ENCODE results near the gene ANTKMT.
A peak's percentile ranks its signal among the peaks of the same experiment; 100 is the strongest.

ANTKMT gene, protein sequence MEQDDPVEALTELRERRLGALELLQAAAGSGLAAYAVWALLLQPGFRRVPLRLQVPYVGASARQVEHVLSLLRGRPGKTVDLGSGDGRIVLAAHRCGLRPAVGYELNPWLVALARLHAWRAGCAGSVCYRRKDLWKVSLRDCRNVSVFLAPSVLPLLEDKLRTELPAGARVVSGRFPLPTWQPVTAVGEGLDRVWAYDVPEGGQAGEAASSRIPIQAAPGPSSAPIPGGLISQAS
- long read RNA-seq, transcript FAM173A-205 (3 exons, 1,686 nt), result major isoform, 10 of 20 reads
- long read RNA-seq, partial matches to known transcripts, result 4 of 20 reads
- long read RNA-seq, other reads (novel, unspliced or antisense), result 4 of 20 reads

DNA sequence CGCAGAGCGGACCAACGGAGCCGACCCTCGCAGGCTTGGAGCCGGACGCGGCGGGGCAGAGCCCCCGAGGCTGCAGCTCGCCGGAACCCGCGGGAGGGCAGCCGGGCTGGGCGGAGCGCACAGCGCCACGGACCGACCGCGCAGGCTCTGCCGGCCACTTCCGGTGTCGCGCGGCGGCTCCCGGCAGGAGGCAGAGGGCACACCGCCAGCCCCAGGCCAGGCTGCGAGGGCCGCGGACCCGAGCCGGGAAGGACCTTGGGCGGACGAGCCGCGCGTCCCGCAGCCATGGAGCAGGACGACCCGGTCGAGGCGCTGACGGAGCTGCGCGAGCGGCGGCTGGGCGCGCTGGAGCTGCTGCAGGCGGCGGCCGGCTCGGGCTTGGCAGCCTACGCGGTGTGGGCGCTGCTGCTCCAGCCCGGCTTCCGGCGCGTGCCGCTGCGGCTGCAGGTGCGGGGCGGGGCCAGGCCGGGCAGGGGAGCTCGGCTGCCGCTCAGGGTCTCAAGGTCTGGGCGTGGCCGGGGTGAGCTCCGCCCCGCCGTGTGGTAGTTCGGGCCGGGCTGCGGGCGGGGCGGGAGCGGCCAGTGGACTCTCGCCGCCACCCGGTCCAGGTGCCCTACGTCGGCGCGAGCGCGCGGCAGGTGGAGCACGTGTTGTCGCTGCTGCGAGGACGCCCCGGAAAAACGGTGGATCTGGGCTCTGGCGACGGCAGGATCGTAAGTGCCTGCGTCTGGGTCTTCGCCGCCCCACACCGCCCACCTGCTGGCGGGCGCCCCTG lies at the start of gene ANTKMT:
ANTKMT (plus strand) TSS at position 157 of the 775 bp plus-strand sequence; CDS start at position 286, 129 bp downstream.
- peaks cover 3% of the 10 kb centered on the region for H3K27me3 ChIP-seq (ENCODE audit: insufficient read depth, poor library complexity, severe bottlenecking)
- TF ChIP-seq, protein P1, sequence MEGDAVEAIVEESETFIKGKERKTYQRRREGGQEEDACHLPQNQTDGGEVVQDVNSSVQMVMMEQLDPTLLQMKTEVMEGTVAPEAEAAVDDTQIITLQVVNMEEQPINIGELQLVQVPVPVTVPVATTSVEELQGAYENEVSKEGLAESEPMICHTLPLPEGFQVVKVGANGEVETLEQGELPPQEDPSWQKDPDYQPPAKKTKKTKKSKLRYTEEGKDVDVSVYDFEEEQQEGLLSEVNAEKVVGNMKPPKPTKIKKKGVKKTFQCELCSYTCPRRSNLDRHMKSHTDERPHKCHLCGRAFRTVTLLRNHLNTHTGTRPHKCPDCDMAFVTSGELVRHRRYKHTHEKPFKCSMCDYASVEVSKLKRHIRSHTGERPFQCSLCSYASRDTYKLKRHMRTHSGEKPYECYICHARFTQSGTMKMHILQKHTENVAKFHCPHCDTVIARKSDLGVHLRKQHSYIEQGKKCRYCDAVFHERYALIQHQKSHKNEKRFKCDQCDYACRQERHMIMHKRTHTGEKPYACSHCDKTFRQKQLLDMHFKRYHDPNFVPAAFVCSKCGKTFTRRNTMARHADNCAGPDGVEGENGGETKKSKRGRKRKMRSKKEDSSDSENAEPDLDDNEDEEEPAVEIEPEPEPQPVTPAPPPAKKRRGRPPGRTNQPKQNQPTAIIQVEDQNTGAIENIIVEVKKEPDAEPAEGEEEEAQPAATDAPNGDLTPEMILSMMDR (IDR thresholded peaks at IDR 0.05; ENCODE audit: insufficient read depth, low read length), result no peak
- TF ChIP-seq GABPA (IDR thresholded peaks at IDR 0.05; ENCODE audit: low read depth) (peak; percentile 85), POLR2AphosphoS5 (IDR thresholded peaks at IDR 0.05; ENCODE audit: low read depth) (peak; percentile 75), SPI1 (IDR thresholded peaks at IDR 0.05; ENCODE audit: borderline replicate concordance, low read depth) (no peak)
- peak within 1 kb of the TSS; percentile 84 for H3K27ac ChIP-seq (replicated peaks)
- DNase-seq (ENCODE audit: low read depth in 1 of 2, low spot score in 1 of 2), result peak; percentile 87 to 89
- H3K4me3 ChIP-seq (replicated peaks; ENCODE audit: insufficient read depth, low read length), result peak within 1 kb of the TSS; percentile 52

DNA sequence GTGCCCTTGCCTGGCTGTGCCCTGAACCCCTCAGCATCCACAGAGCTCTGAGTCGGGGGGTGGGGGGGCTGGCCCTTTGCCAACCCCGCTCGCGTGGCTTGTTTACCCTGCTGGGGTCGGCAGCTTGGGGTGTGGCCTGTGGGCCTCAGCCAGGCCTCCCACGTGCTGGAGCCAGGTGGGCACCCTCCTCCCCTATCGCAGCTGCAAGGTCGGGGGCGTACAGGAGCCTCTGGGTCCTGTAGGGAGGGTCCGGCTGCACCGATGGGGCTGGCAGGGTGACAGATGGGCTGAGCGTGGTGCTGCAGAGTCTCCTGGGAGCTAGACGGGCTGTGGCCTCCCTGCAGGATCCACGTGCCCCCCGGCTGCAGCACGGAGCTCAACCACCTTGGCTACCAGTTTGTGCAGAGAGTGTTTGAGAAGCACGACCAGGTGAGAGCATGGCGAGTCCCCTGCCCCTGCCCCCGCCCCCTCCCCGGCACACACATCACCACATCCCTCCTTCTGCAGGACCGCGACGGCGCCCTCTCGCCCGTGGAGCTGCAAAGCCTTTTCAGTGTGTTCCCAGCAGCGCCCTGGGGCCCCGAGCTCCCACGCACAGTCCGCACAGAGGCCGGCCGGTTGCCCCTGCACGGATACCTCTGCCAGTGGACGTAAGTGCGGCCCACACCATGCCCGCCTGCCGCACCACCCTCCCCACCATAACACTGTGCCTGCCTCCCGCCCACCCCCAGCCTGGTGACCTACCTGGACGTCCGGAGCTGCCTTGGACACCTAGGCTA lies 49.4 kb upstream of the ANTKMT start:
- Histone ChIP-seq H3K27me3 (ENCODE audit: insufficient read depth, poor library complexity, severe bottlenecking) (no peaks in the 10 kb centered on the region), H3K27ac (replicated peaks) (no peak overlapping the region), H3K4me3 (replicated peaks; ENCODE audit: insufficient read depth, low read length) (no peak overlapping the region)
- no peak for TF ChIP-seq POLR2AphosphoS5 (IDR thresholded peaks at IDR 0.05; ENCODE audit: low read depth)
- TF ChIP-seq GABPA (IDR thresholded peaks at IDR 0.05; ENCODE audit: low read depth), result no peak
- TF ChIP-seq, protein P1 (IDR thresholded peaks at IDR 0.05; ENCODE audit: insufficient read depth, low read length), result no peak
- TF ChIP-seq, protein P2, sequence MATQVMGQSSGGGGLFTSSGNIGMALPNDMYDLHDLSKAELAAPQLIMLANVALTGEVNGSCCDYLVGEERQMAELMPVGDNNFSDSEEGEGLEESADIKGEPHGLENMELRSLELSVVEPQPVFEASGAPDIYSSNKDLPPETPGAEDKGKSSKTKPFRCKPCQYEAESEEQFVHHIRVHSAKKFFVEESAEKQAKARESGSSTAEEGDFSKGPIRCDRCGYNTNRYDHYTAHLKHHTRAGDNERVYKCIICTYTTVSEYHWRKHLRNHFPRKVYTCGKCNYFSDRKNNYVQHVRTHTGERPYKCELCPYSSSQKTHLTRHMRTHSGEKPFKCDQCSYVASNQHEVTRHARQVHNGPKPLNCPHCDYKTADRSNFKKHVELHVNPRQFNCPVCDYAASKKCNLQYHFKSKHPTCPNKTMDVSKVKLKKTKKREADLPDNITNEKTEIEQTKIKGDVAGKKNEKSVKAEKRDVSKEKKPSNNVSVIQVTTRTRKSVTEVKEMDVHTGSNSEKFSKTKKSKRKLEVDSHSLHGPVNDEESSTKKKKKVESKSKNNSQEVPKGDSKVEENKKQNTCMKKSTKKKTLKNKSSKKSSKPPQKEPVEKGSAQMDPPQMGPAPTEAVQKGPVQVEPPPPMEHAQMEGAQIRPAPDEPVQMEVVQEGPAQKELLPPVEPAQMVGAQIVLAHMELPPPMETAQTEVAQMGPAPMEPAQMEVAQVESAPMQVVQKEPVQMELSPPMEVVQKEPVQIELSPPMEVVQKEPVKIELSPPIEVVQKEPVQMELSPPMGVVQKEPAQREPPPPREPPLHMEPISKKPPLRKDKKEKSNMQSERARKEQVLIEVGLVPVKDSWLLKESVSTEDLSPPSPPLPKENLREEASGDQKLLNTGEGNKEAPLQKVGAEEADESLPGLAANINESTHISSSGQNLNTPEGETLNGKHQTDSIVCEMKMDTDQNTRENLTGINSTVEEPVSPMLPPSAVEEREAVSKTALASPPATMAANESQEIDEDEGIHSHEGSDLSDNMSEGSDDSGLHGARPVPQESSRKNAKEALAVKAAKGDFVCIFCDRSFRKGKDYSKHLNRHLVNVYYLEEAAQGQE (IDR thresholded peaks at IDR 0.05; ENCODE audit: insufficient replicate concordance, low read depth), result no peak
- no peak for TF ChIP-seq SPI1 (IDR thresholded peaks at IDR 0.05; ENCODE audit: borderline replicate concordance, low read depth)
- DNase-seq (ENCODE audit: low read depth in 1 of 2, low spot score in 1 of 2), result no peak

DNA sequence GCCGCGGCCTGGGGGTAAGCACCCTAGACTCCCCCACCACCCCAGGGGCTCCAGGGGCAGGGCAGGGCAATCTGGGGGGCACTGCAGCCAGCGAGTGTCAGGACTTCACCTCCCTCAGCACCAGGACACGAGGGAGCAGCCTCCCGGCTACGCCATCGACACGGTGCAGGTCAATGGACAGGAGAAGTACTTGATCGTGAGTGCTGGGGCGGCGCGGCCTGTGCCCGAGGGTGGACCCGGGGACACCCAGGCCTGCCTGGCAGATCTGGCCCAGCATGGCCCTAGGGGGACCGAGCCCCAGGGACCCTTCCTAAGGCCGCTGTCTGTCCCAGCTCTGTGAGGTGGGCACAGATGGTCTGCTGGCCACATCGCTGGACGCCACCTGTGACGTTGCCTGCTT lies 48.6 kb upstream of the ANTKMT start:
- TF ChIP-seq GABPA (IDR thresholded peaks at IDR 0.05; ENCODE audit: low read depth) (no peak), SPI1 (IDR thresholded peaks at IDR 0.05; ENCODE audit: borderline replicate concordance, low read depth) (no peak), POLR2AphosphoS5 (IDR thresholded peaks at IDR 0.05; ENCODE audit: low read depth) (no peak)
- TF ChIP-seq, protein P1 (IDR thresholded peaks at IDR 0.05; ENCODE audit: insufficient read depth, low read length), result no peak
- TF ChIP-seq, protein P2 (IDR thresholded peaks at IDR 0.05; ENCODE audit: insufficient replicate concordance, low read depth), result no peak
- Histone ChIP-seq H3K27me3 (ENCODE audit: insufficient read depth, poor library complexity, severe bottlenecking) (no peaks in the 10 kb centered on the region), H3K4me3 (replicated peaks; ENCODE audit: insufficient read depth, low read length) (no peak overlapping the region), H3K27ac (replicated peaks) (no peak overlapping the region)
- no peak for DNase-seq (ENCODE audit: low read depth in 1 of 2, low spot score in 1 of 2)

Data from HL-60 (cell line).